ENCODE data around the gene SIDT2.
"Not testable (repeated sequence)": the region's sequence is repeated elsewhere in the genome, so short reads cannot be mapped to it uniquely, and the experiment has no call there.

DNA sequence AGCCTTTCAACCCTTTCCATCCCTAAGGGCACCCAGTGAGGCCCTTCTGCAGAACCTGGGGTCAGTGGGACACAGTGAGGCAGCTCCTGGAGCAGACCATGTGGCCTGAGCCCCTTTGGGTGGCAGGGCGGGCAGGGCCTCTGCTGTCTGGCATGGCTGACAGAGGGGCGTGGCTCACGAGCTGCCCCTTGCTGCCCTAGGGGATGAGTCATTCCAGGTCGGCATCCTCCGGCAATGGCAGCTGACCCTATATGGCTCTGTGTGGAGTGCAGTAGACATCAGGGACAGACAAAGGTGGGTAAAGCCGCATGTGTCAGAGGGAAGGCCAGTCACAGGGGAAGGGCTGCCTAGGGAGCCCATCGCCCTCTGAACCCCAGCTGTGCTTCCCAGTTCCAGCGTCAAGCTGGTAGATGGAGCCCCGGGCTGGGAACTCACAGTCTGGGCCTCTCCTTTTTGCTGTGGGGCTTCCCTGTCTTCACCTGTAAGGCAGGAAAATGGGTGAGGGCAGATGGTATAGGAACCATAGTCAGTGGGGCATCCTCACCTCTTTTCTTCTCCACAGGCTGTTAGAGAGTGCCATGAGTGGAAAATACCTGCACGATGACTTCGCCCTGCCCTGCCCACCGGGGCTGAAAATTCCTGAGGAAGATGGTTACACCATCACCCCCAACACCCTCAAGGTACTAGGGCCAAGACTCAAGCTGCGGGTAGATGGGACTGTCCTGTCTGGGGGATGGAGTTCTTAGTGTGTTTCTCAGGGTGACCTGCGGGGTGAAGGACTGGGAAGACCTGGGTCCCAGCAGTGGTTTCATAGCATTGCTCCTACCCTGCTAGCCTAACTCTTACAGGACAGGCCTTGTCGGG lies 41.1 kb upstream of the SIDT2 start:
- TF ChIP-seq, protein P1, sequence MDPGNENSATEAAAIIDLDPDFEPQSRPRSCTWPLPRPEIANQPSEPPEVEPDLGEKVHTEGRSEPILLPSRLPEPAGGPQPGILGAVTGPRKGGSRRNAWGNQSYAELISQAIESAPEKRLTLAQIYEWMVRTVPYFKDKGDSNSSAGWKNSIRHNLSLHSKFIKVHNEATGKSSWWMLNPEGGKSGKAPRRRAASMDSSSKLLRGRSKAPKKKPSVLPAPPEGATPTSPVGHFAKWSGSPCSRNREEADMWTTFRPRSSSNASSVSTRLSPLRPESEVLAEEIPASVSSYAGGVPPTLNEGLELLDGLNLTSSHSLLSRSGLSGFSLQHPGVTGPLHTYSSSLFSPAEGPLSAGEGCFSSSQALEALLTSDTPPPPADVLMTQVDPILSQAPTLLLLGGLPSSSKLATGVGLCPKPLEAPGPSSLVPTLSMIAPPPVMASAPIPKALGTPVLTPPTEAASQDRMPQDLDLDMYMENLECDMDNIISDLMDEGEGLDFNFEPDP (CRISPR knock-in tag; conservative IDR thresholded peaks at IDR 0.05) = not testable (repeated sequence)
- not testable (repeated sequence) for TF ChIP-seq MATR3 (CRISPR knock-in tag; IDR thresholded peaks at IDR 0.05); ZNF382 (CRISPR knock-in tag; IDR thresholded peaks at IDR 0.05; ENCODE audit: borderline replicate concordance); NPAS2 (CRISPR knock-in tag; IDR thresholded peaks at IDR 0.05; ENCODE audit: borderline replicate concordance); ZNF460 (CRISPR knock-in tag; IDR thresholded peaks at IDR 0.05; ENCODE audit: borderline replicate concordance); TGIF2 (CRISPR knock-in tag; IDR thresholded peaks at IDR 0.05); RXRA (CRISPR knock-in tag; IDR thresholded peaks at IDR 0.05); NFIC (IDR thresholded peaks at IDR 0.05; ENCODE audit: low read length); POLR2AphosphoS2 (IDR thresholded peaks at IDR 0.05; ENCODE audit: low read depth, low read length)
- TF ChIP-seq, protein P2, sequence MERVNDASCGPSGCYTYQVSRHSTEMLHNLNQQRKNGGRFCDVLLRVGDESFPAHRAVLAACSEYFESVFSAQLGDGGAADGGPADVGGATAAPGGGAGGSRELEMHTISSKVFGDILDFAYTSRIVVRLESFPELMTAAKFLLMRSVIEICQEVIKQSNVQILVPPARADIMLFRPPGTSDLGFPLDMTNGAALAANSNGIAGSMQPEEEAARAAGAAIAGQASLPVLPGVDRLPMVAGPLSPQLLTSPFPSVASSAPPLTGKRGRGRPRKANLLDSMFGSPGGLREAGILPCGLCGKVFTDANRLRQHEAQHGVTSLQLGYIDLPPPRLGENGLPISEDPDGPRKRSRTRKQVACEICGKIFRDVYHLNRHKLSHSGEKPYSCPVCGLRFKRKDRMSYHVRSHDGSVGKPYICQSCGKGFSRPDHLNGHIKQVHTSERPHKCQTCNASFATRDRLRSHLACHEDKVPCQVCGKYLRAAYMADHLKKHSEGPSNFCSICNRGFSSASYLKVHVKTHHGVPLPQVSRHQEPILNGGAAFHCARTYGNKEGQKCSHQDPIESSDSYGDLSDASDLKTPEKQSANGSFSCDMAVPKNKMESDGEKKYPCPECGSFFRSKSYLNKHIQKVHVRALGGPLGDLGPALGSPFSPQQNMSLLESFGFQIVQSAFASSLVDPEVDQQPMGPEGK (CRISPR knock-in tag; IDR thresholded peaks at IDR 0.05) = not testable (repeated sequence)
- TF ChIP-seq, protein P3, sequence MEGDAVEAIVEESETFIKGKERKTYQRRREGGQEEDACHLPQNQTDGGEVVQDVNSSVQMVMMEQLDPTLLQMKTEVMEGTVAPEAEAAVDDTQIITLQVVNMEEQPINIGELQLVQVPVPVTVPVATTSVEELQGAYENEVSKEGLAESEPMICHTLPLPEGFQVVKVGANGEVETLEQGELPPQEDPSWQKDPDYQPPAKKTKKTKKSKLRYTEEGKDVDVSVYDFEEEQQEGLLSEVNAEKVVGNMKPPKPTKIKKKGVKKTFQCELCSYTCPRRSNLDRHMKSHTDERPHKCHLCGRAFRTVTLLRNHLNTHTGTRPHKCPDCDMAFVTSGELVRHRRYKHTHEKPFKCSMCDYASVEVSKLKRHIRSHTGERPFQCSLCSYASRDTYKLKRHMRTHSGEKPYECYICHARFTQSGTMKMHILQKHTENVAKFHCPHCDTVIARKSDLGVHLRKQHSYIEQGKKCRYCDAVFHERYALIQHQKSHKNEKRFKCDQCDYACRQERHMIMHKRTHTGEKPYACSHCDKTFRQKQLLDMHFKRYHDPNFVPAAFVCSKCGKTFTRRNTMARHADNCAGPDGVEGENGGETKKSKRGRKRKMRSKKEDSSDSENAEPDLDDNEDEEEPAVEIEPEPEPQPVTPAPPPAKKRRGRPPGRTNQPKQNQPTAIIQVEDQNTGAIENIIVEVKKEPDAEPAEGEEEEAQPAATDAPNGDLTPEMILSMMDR (CRISPR knock-in tag; IDR thresholded peaks at IDR 0.05) = not testable (repeated sequence)

Data from HepG2 (cell line).